HG03064 (cell line): Measurements from ENCODE around the gene RTL3.

Source experiments
- ATAC-seq: cut with Tn5 transposase; IDR thresholded peaks from one replicate; pipeline ENCODE4 v1.9.1; 2021; ENCODE audit warnings: low read depth; ENCODE audit not compliant: unreplicated experiment

The RTL3 gene

GRCh38 chrX:78622831-78623230 is 36.3 kb downstream of the RTL3 start:
- no peak for ATAC-seq

DNA sequence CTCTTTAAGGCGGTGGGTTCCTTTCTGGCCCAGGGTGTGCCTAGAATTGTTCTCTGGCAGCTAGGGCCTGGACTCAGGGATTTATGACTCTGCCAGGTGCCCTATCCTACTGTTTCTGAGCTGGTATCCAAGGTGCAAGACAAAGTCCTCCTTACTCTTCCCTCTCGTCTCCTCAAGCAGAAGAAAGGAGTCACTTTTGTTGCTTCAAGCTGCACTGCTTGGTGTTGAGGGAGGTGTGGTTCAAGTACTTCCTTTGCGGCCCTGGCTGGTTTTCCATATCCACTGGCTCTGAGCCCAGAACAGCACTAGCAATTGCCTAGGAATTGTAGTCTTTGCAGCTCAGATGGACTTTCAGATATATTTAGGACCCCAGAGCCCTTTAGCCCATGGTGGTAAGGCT is 39.3 kb downstream of the RTL3 start:
- ATAC-seq, result no peak

DNA sequence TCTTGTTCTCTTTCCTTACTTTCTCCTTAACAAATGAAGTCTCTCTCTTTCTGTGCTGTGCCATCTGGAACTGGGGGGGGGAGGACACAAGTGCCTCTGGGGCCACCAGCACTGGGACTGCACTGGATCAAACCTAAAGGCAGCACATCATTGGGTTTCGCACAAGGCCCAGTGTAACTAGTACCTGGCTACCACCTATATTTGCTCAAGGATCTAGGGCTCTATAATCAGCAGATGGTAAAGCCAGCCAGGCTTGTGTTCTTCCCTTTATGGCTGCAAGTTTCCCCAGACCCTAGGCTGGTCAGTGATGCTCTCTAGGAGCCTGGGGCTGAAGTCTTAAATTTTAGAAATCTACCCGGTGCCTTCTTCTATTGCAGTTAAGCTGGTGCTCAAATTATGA is 40.1 kb downstream of the RTL3 start:
- ATAC-seq, result no peak

DNA sequence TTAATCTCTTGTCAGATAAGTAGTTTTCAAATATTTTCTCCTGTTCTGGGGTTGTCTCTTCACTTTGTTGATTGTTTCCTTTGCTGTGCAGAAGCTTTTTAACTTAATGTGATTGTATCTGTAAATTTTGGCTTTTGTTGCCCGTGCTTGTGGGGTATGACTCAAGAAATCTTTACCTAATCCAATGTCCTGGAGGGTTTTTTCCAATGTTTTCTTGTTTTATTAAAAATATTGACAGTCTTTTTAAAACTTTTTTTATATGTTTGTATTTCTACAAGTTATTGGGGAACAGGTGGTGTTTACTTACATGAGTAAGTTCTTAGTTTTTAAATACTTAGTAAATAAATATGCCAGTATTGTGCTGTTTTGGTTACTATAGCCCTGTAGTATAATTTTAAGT is 44.9 kb downstream of the RTL3 start:
- ATAC-seq, result no peak
